ENCODE measurements around the gene ASB1. TPM values are rescaled to one million over a fixed set of nuclear protein-coding genes. Genes with fewer than 3 reads are reported as not detected.

The ASB1 gene
- total and polyA plus RNA-seq, 7 donors = 3.5 to 36.0 (median 14.0) TPM

GRCh38 chr2:238435752-238436096 is 9.0 kb downstream of the ASB1 start:
- H3K4me1 ChIP-seq = peaks cover 0 to 13% (median 2%) of the 10 kb centered on the region in 4 donors

GRCh38 chr2:238438856-238439849 is 12.4 kb downstream of the ASB1 start:
- Histone ChIP-seq H3K27ac (peak overlapping the region in 3 of 4 donors; percentile 24 to 34 (median 33)), H3K27me3 (no peaks in the 10 kb centered on the region), H3K4me1 (peaks cover 0 to 29% (median 12%) of the 10 kb centered on the region in 4 donors), H3K9me3 (no peaks in the 10 kb centered on the region), H3K36me3 (peaks cover 0 to 55% (median 25%) of the 10 kb centered on the region in 4 donors), H3K4me3 (no peak overlapping the region)
- intact Hi-C loops (cut with DNase I) = no loop called here
- no peak for DNase-seq
- TF ChIP-seq EP300 (IDR thresholded peaks at IDR 0.05) (no peak), POLR2AphosphoS5 (IDR thresholded peaks at IDR 0.05) (peak in 1 of 4 donors; percentile 43), CTCF (IDR thresholded peaks at IDR 0.05) (no peak), POLR2A (IDR thresholded peaks at IDR 0.05) (no peak)
- 78 to 84% methylated on average over 24 of the region's 24 CpGs for WGBS, 2 donors

More at GRCh38 chr2:238435752-238436096, 9.0 kb downstream of the ASB1 start:
- intact Hi-C loops (cut with DNase I) = no loop called here
- Histone ChIP-seq H3K36me3 (peaks cover 0 to 64% (median 28%) of the 10 kb centered on the region in 4 donors), H3K9me3 (no peaks in the 10 kb centered on the region), H3K4me3 (no peak overlapping the region), H3K27ac (no peak overlapping the region), H3K27me3 (no peaks in the 10 kb centered on the region)
- 97% methylated on average over 20 of the region's 20 CpGs for WGBS, 2 donors
- TF ChIP-seq EP300 (IDR thresholded peaks at IDR 0.05) = no peak
- no peak for TF ChIP-seq POLR2A (IDR thresholded peaks at IDR 0.05)
- no peak for DNase-seq

GRCh38 chr2:238439917-238440316 is 13.2 kb downstream of the ASB1 start:
- H3K27ac ChIP-seq = peak overlapping the region in 1 of 4 donors; percentile 24
- H3K9me3 ChIP-seq = no peaks in the 10 kb centered on the region
- peaks cover 0 to 29% (median 12%) of the 10 kb centered on the region in 4 donors for H3K4me1 ChIP-seq
- no peaks in the 10 kb centered on the region for H3K27me3 ChIP-seq
- peaks cover 0 to 55% (median 22%) of the 10 kb centered on the region in 4 donors for H3K36me3 ChIP-seq
- no peak overlapping the region for H3K4me3 ChIP-seq
- TF ChIP-seq CTCF (IDR thresholded peaks at IDR 0.05) (no peak), EP300 (IDR thresholded peaks at IDR 0.05) (no peak), POLR2AphosphoS5 (IDR thresholded peaks at IDR 0.05) (no peak), POLR2A (IDR thresholded peaks at IDR 0.05) (no peak)
- no peak for DNase-seq
- 87 to 88% methylated on average over 2 of the region's 2 CpGs for WGBS, 2 donors
- intact Hi-C loops (cut with DNase I) = no loop called here

GRCh38 chr2:238440331-238440730 is 13.6 kb downstream of the ASB1 start:
- no peak overlapping the region for H3K27ac ChIP-seq
- H3K27me3 ChIP-seq = no peaks in the 10 kb centered on the region
- no peaks in the 10 kb centered on the region for H3K9me3 ChIP-seq
- peaks cover 1 to 55% (median 22%) of the 10 kb centered on the region in 4 donors for H3K36me3 ChIP-seq
- H3K4me1 ChIP-seq = peaks cover 0 to 29% (median 12%) of the 10 kb centered on the region in 4 donors
- no peak for TF ChIP-seq POLR2A (IDR thresholded peaks at IDR 0.05)
- TF ChIP-seq POLR2AphosphoS5 (IDR thresholded peaks at IDR 0.05) = no peak
- no peak for TF ChIP-seq EP300 (IDR thresholded peaks at IDR 0.05)
- TF ChIP-seq CTCF (IDR thresholded peaks at IDR 0.05) = no peak
- H3K4me3 ChIP-seq = no peak overlapping the region
- 81 to 85% methylated on average over 4 of the region's 4 CpGs for WGBS, 2 donors
- no peak for DNase-seq
- intact Hi-C loops (cut with DNase I) = no loop called here

- peaks cover 6 to 55% (median 22%) of the 10 kb centered on the region in 4 donors for H3K36me3 ChIP-seq
- no peak for DNase-seq
- H3K4me1 ChIP-seq = peaks cover 0 to 29% (median 12%) of the 10 kb centered on the region in 4 donors
- H3K4me3 ChIP-seq = no peak overlapping the region
- WGBS, 2 donors = 95 to 97% methylated on average over 11 of the region's 11 CpGs
- H3K9me3 ChIP-seq = no peaks in the 10 kb centered on the region
- no peak overlapping the region for H3K27ac ChIP-seq
- TF ChIP-seq POLR2AphosphoS5 (IDR thresholded peaks at IDR 0.05) (no peak), CTCF (IDR thresholded peaks at IDR 0.05) (no peak), POLR2A (IDR thresholded peaks at IDR 0.05) (no peak), EP300 (IDR thresholded peaks at IDR 0.05) (no peak)
- intact Hi-C loops (cut with DNase I) = no loop called here
- H3K27me3 ChIP-seq = no peaks in the 10 kb centered on the region
Observed at GRCh38 chr2:238440767-238441166, 14.0 kb downstream of the ASB1 start.
